Measurements from ENCODE around the gene SCRN2.

DNA sequence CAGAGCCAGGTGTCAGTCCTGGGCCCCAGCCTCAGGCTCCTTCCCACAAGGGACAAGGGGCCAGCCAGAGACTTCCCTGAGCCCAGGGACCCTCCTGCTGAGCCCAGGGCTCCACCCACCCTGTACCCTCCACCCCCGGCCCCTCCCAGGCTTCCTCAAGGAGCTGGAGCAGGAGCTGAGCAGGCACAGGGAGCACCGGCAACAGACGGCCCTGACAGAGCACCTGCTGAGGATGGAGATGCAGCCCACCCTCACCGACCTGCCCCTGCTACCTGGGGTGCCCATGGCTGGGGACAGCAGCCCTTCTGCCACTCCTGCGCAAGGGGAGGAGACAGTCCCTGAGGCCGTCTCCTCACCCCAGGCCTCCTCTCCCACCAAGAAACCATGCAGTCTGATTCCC, 4.5 kb downstream of the SCRN2 start:
- TF ChIP-seq POLR2A (IDR thresholded peaks at IDR 0.05) = no peak
- TF ChIP-seq CTCF (IDR thresholded peaks at IDR 0.05) = no peak
